Left lung (tissue), 14 donors: ENCODE measurements around the gene GALNTL6. TPM values are rescaled to one million over a fixed set of nuclear protein-coding genes. Genes with fewer than 3 reads are reported as not detected.

Experiments
- ATAC-seq: fragments of 200-7000 bp; cut with Tn5 transposase; one replicate; pipeline ENCODE4 v1.9.1; 2020; ENCODE audit warnings: moderate library complexity
- DNase-seq, 4 donors: peaks; one replicate each; pipeline ENCODE4 v3.0.0-alpha.2; 2013 to 2020
- H3K27ac ChIP-seq, 2 donors: fragments of 200-600 bp; sonication (generic) in 1 of 2; one replicate each; pipeline versions ENCODE4 v1.5.0 to v1.8.0; 2020 to 2021
- H3K27me3 ChIP-seq, 2 donors: fragments of 200-600 bp; sonication (generic) in 1 of 2; one replicate each; pipeline versions ENCODE4 v1.5.0 to v1.8.0; 2020 to 2021
- H3K36me3 ChIP-seq, 2 donors: fragments of 200-600 bp; sonication (generic) in 1 of 2; one replicate each; pipeline versions ENCODE4 v1.5.0 to v1.8.0; 2020 to 2021
- H3K4me1 ChIP-seq, 2 donors: fragments of 200-600 bp; one replicate each; pipeline ENCODE4 v1.8.0; 2021
- H3K4me3 ChIP-seq, 2 donors: fragments of 200-600 bp; sonication (generic) in 1 of 2; one replicate each; pipeline versions ENCODE4 v1.5.0 to v1.8.0; 2020 to 2021; ENCODE audit warnings: mild to moderate bottlenecking in 1 of 2
- H3K9me3 ChIP-seq, 2 donors: fragments of 200-600 bp; sonication (generic) in 1 of 2; one replicate each; pipeline versions ENCODE4 v1.5.0 to v1.8.0; 2020 to 2021
- intact Hi-C, 2 donors: fragments of 100-400 bp; cut with DNase I; formaldehyde crosslinking; loops; one replicate each; pipeline versions ENCODE4 v1.11.2 to v1.14.2; 2022
- long read RNA-seq, 12 donors: library from polyadenylated mRNA in 2 of 12; unstranded in 2 of 12; transcript quantifications; one replicate each; pipeline ENCODE4 v2.0.0 and lab custom pipeline, GENCODE V29; 2019 to 2026
- polyA plus RNA-seq, 6 donors: library from polyadenylated mRNA; unstranded; fragments of 120-200 nt; gene quantifications; one replicate each; pipeline ENCODE4 v1.2.1, GENCODE V29; 2013; ENCODE audit not compliant: insufficient read length in 6 of 6
- total RNA-seq, 2 donors: library from RNA; stranded (reverse); fragmentation: NEBNext Ultra II Directional; extraction: Animal tissue kit (Norgen Biotek cat#: 25700); gene quantifications; one replicate each; pipeline ENCODE4 v1.2.1, GENCODE V29; 2021
- TF ChIP-seq, protein P1 (sequence below), 2 donors: fragments of 200-600 bp; sonication (generic) in 1 of 2; IDR thresholded peaks; one replicate each; pipeline versions ENCODE4 v1.5.0 to v1.8.0; 2021; ENCODE audit warnings: antibody characterized with exemption in 2 of 2
- donor health status: DM: no; HTN: yes; CAD: no.
- donor health status: DM: no; HTN: no; CAD: no.

The GALNTL6 gene
- total RNA-seq (under 1 TPM in 1 of 2 donors, not detected in 1; 0.16 TPM), polyA plus RNA-seq (under 1 TPM in 2 of 6 donors, not detected in 4; 0.11 to 0.13 TPM)
- long read RNA-seq, donor 1 = 0 reads
- long read RNA-seq, donor 2 = 0 reads
- long read RNA-seq, donor 3 = 0 reads
- long read RNA-seq, donor 4 = 0 reads
- long read RNA-seq, donor 5 = 0 reads
- long read RNA-seq, donor 6 = 0 reads
- long read RNA-seq, donor 7 = 0 reads
- long read RNA-seq, donor 8 = 0 reads
- long read RNA-seq, donor 9 = 0 reads
- long read RNA-seq, donor 10 = 0 reads
- long read RNA-seq, donor 11, partial matches to known transcripts = 0 of 5 reads
- long read RNA-seq, donor 11, other reads (novel, unspliced or antisense) = 0 of 5 reads
- long read RNA-seq, donor 12 = 0 reads

DNA sequence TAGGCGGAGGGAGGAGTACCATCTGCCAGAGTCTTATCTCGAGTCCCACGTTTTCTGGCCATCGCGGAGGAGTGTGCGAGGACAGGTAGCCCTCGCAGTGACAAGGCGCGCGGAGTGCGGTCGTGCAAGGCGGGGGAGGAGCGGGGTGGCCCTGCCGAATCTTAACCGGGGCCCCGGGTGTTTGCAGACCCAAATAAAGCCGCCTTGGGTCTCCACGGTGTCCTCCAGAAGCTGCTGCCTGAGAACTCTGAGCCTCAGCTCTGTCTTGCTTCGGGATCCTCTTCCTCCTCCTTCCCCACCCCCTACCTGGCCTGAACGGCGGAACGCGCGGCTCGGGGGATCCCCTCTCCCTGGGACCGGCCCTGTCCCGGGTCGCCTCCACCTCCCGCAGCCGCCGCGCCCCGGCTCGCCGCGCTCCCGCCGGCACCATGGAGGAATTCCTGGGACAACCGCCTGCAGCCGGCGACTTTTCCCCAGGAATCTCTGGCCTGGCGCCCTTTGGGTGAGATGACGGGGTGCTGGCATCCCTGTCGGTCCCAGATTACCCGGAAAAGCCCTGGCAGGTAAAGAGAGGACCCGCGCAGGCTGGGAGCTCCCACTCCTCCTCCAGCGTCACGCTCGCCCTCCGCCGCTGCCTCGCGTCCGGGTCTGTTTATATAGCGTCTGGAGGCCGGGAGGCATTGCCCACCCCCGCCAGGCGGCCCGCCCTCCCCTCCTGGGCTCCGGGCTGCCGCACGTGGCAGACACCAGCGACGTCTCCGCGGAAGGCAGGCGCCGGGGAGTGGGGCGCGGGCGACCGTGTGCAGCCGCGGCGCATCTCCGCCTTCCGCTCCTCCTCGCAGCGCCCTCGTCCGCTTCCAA is at the start of gene GALNTL6:
TSS of gene GALNTL6 (plus strand) at position 740 of the 861 bp plus-strand sequence.
- ATAC-seq (peak; percentile 61), DNase-seq (peak in 1 of 4 donors; percentile 75)
- Histone ChIP-seq H3K4me3 (peak within 1 kb of the TSS; percentile 24 to 32), H3K36me3 (no peaks in the 10 kb centered on the region), H3K9me3 (no peaks in the 10 kb centered on the region), H3K4me1 (peaks cover 3 to 17% of the 10 kb centered on the region in 2 donors), H3K27me3 (peaks cover 32 to 48% of the 10 kb centered on the region in 2 donors), H3K27ac (no peak within 1 kb of the TSS)
- TF ChIP-seq, protein P1, sequence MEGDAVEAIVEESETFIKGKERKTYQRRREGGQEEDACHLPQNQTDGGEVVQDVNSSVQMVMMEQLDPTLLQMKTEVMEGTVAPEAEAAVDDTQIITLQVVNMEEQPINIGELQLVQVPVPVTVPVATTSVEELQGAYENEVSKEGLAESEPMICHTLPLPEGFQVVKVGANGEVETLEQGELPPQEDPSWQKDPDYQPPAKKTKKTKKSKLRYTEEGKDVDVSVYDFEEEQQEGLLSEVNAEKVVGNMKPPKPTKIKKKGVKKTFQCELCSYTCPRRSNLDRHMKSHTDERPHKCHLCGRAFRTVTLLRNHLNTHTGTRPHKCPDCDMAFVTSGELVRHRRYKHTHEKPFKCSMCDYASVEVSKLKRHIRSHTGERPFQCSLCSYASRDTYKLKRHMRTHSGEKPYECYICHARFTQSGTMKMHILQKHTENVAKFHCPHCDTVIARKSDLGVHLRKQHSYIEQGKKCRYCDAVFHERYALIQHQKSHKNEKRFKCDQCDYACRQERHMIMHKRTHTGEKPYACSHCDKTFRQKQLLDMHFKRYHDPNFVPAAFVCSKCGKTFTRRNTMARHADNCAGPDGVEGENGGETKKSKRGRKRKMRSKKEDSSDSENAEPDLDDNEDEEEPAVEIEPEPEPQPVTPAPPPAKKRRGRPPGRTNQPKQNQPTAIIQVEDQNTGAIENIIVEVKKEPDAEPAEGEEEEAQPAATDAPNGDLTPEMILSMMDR (IDR thresholded peaks at IDR 0.05) = no peak
- intact Hi-C loops = no loop called here

DNA sequence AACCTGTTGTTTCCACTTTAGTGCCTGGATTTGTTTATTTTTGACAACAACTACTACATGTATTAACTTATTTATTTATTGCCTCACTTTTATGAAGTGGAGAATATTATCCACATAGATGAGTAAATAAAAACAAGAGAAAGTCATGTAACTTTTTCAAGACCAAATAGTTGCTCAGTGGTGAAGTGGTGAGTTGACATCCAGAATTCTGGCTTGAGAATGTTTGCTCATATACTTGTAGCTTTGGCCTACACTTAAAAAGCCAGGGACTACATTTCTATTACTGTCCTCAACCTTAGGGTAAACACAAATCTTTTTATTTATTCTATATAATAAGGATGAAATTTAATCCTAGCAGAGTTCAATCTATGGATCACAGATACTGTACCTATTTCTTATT is 47.7 kb upstream of the GALNTL6 start:
- TF ChIP-seq, protein P1 (IDR thresholded peaks at IDR 0.05) = no peak
- DNase-seq (no peak), ATAC-seq (peak; percentile 88)
- Histone ChIP-seq H3K9me3 (peaks cover 0 to 8% of the 10 kb centered on the region in 2 donors), H3K4me1 (no peaks in the 10 kb centered on the region), H3K27me3 (no peaks in the 10 kb centered on the region), H3K27ac (no peak overlapping the region), H3K4me3 (no peak overlapping the region), H3K36me3 (no peaks in the 10 kb centered on the region)
- intact Hi-C loops = no loop called here

- DNase-seq (no peak), ATAC-seq (no peak)
- H3K36me3 ChIP-seq = no peaks in the 10 kb centered on the region
- TF ChIP-seq, protein P1 (IDR thresholded peaks at IDR 0.05) = no peak
- intact Hi-C loops = no loop called here
- H3K27me3 ChIP-seq = no peaks in the 10 kb centered on the region
- no peak overlapping the region for H3K27ac ChIP-seq
- H3K4me1 ChIP-seq = no peaks in the 10 kb centered on the region
- no peak overlapping the region for H3K4me3 ChIP-seq
- peaks cover 0 to 6% of the 10 kb centered on the region in 2 donors for H3K9me3 ChIP-seq
Measured at GRCh38 chr4:171774642-171775190, 38.5 kb upstream of the GALNTL6 start.

DNA sequence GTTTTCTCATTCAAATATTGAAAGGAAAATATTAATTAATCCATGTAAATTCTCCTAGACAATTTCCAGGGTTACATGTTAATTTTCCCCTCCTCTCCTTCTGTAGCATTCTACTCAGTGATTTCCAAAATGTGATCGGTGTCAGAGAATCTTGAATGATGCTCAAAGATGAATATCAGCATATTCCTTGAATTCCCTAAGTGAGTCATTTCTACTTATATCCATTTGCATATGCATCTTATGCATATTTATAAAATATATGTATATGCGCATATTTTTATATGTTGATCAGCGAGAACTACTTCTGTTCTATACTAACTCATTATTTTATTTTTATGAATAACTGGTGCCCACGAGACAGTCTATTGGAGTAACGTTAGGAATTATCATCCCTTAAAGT is 33.9 kb upstream of the GALNTL6 start:
- Histone ChIP-seq H3K27me3 (no peaks in the 10 kb centered on the region), H3K4me1 (no peaks in the 10 kb centered on the region), H3K36me3 (no peaks in the 10 kb centered on the region), H3K27ac (no peak overlapping the region), H3K9me3 (peaks cover 0 to 12% of the 10 kb centered on the region in 2 donors), H3K4me3 (no peak overlapping the region)
- TF ChIP-seq, protein P1 (IDR thresholded peaks at IDR 0.05) = no peak
- DNase-seq (no peak), ATAC-seq (no peak)
- intact Hi-C loops = no loop called here

DNA sequence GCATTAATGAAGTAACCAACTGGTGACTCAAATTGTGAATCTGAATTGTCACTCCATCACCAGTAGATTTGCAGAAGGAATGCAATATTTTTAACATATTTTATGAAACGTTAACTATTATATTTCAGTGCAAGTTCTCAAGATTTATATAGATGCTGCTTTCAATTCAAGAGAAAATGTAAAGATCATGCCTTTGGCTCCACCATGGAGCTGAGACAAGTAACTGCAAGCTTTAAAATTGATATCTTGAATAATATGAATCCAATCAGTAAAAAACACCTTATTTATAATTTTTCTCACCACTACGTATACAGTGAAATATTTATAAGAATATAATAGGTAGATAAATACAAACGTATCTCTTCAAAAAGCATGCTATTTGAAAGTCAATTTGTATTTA is 27.8 kb upstream of the GALNTL6 start:
- peak in 1 of 4 donors; percentile 1 for DNase-seq
- Histone ChIP-seq H3K9me3 (peaks cover 0 to 12% of the 10 kb centered on the region in 2 donors), H3K4me3 (no peak overlapping the region), H3K4me1 (no peaks in the 10 kb centered on the region), H3K36me3 (no peaks in the 10 kb centered on the region), H3K27me3 (no peaks in the 10 kb centered on the region), H3K27ac (no peak overlapping the region)
- intact Hi-C loops = no loop called here
- ATAC-seq = no peak
- TF ChIP-seq, protein P1 (IDR thresholded peaks at IDR 0.05) = no peak
